Gastrocnemius medialis (tissue), 4 donors: ENCODE results near the gene VWA8. TPM values are rescaled to one million over a fixed set of nuclear protein-coding genes. Genes with fewer than 3 reads are reported as not detected.

ENCODE experiments used
- ATAC-seq, 2 donors: fragments of 150-250 bp; one replicate each; pipeline ENCODE4 v1.9.1; 2016
- DNase-seq, 2 donors: peaks; one replicate each; pipeline ENCODE4 v3.0.0-alpha.2; 2019
- H3K27ac ChIP-seq, 4 donors: fragments of 200-600 bp; sonication (generic); 1 replicate in 1 of 4; 2 replicates in 3 of 4; pipeline ENCODE4 v1.5.1; 2016 to 2018; ENCODE audit warnings: mild to moderate bottlenecking in 2 of 4, moderate library complexity in 1 of 4
- H3K27me3 ChIP-seq, 3 donors: fragments of 200-600 bp; sonication (generic) in 2 of 3; 1 replicate in 1 of 3; 2 replicates in 2 of 3; pipeline versions ENCODE4 v1.5.1 to v1.6.0; 2016 to 2019; ENCODE audit warnings: mild to moderate bottlenecking in 1 of 3, moderate library complexity in 1 of 3
- H3K36me3 ChIP-seq, 2 donors: fragments of 200-600 bp; sonication (generic) in 1 of 2; one replicate each; pipeline ENCODE4 v1.5.1; 2017 to 2018
- H3K4me1 ChIP-seq, 2 donors: fragments of 200-600 bp; sonication (generic) in 1 of 2; one replicate each; pipeline ENCODE4 v1.5.1; 2016 to 2017; ENCODE audit warnings: mild to moderate bottlenecking in 2 of 2
- H3K4me3 ChIP-seq, 4 donors: fragments of 200-600 bp; sonication (generic) in 3 of 4; 1 replicate in 1 of 4; 2 replicates in 3 of 4; pipeline ENCODE4 v1.5.1; 2016 to 2019; ENCODE audit warnings: mild to moderate bottlenecking in 2 of 4
- H3K9me3 ChIP-seq, 3 donors: fragments of 200-600 bp; sonication (generic) in 2 of 3; 1 replicate in 1 of 3; 2 replicates in 2 of 3; pipeline ENCODE4 v1.5.1; 2016 to 2019
- POLR2A ChIP-seq, 2 donors: fragments of 450-650 bp; IDR thresholded peaks; one replicate each; pipeline ENCODE4 v1.6.1; 2017; ENCODE audit warnings: antibody characterized with exemption in 2 of 2, mild to moderate bottlenecking in 2 of 2, moderate library complexity in 2 of 2
- in situ Hi-C, 4 donors: fragments of 200-750 bp; cut with MboI; loops; one replicate each; pipeline versions ENCODE4 v1.15.0 to v1.8.0; 2017; ENCODE audit warnings: low sequenced_read_pairs in 4 of 4
- intact Hi-C: fragments of 100-400 bp; cut with DNase I; formaldehyde crosslinking; loops from one replicate; pipeline ENCODE4 v1.15.1; 2023; ENCODE audit warnings: low total_unique reads
- total RNA-seq, 4 donors: library from RNA; depleted of rRNA; stranded (reverse); fragments of >200 nt; gene quantifications; one replicate each; pipeline versions ENCODE4 v1.1.0 to v1.2.3, GENCODE V29; 2016
- TF ChIP-seq, protein P1 (sequence below), 5 experiments: fragments of 450-650 bp in 3 of 5; fragments of 200-600 bp in 2 of 5; sonication (generic) in 2 of 5; IDR thresholded peaks in 4 of 5; conservative IDR thresholded peaks in 1 of 5; 1 replicate in 4 of 5; 2 replicates in 1 of 5; pipeline ENCODE4 v1.5.1; 2016 to 2019; ENCODE audit warnings: antibody characterized with exemption in 5 of 5, mild to moderate bottlenecking in 3 of 5, moderate library complexity in 3 of 5

VWA8 gene
- total RNA-seq, 4 donors from 2014 or later, result 24.7 to 37.9 (median 29.7) TPM

DNA sequence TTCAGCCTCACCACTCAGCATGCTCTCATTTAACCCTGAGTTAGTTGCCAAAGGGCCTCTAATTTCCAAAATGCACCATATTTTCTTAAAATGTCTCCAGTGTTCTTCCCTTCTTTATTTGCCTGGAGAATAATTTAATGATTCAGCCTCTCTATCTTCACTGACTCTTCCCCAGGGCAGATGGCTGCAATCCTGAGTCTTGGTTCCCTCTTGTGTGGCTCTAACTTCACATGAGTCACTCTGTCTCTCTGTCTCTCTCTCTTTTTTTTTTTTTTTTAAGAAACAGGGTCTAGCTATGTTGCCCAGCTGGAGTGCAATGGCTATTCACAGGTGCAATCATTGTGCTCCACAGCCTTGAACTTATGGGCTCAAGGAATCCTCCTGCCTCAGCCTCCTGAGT, 251.4 kb downstream of the VWA8 start:
- intact Hi-C loops, result loop anchor here (5.0 kb wide), 1 partner anchor 42 kb away; no protein-coding TSS in a partner anchor
- Histone ChIP-seq H3K4me1 (peaks cover 57 to 59% of the 10 kb centered on the region in 2 donors), H3K36me3 (no peaks in the 10 kb centered on the region), H3K27ac (peak overlapping the region in 1 of 4 donors; percentile 18), H3K27me3 (no peaks in the 10 kb centered on the region), H3K9me3 (no peaks in the 10 kb centered on the region), H3K4me3 (no peak overlapping the region)
- DNase-seq (no peak), ATAC-seq (no peak)
- in situ Hi-C loops, result no loop called here
- TF ChIP-seq, protein P1, sequence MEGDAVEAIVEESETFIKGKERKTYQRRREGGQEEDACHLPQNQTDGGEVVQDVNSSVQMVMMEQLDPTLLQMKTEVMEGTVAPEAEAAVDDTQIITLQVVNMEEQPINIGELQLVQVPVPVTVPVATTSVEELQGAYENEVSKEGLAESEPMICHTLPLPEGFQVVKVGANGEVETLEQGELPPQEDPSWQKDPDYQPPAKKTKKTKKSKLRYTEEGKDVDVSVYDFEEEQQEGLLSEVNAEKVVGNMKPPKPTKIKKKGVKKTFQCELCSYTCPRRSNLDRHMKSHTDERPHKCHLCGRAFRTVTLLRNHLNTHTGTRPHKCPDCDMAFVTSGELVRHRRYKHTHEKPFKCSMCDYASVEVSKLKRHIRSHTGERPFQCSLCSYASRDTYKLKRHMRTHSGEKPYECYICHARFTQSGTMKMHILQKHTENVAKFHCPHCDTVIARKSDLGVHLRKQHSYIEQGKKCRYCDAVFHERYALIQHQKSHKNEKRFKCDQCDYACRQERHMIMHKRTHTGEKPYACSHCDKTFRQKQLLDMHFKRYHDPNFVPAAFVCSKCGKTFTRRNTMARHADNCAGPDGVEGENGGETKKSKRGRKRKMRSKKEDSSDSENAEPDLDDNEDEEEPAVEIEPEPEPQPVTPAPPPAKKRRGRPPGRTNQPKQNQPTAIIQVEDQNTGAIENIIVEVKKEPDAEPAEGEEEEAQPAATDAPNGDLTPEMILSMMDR (IDR thresholded peaks at IDR 0.05 in 4 of 5, conservative IDR thresholded peaks at IDR 0.05 in 1 of 5), result no peak
- TF ChIP-seq POLR2A (IDR thresholded peaks at IDR 0.05), result no peak

GRCh38 chr13:41708713-41709112, 252.2 kb downstream of the VWA8 start:
- ATAC-seq (peak; percentile 21 to 38), DNase-seq (peak in 1 of 2 donors; percentile 19)
- no peak overlapping the region for H3K4me3 ChIP-seq
- intact Hi-C loops (loop anchor here (5.0 kb wide), 1 partner anchor 41 kb away; no protein-coding TSS in a partner anchor), in situ Hi-C loops (no loop called here)
- H3K27me3 ChIP-seq, result no peaks in the 10 kb centered on the region
- H3K4me1 ChIP-seq, result peaks cover 52 to 54% of the 10 kb centered on the region in 2 donors
- H3K36me3 ChIP-seq, result no peaks in the 10 kb centered on the region
- peak overlapping the region in 3 of 4 donors; percentile 9 to 83 (median 18) for H3K27ac ChIP-seq
- H3K9me3 ChIP-seq, result no peaks in the 10 kb centered on the region
- no peak for TF ChIP-seq POLR2A (IDR thresholded peaks at IDR 0.05)
- TF ChIP-seq, protein P1 (IDR thresholded peaks at IDR 0.05 in 4 of 5, conservative IDR thresholded peaks at IDR 0.05 in 1 of 5), result no peak

GRCh38 chr13:41707194-41707821, 253.6 kb downstream of the VWA8 start:
- intact Hi-C loops, result loop anchor here (5.0 kb wide), 1 partner anchor 40 kb away; no protein-coding TSS in a partner anchor
- no peak for TF ChIP-seq POLR2A (IDR thresholded peaks at IDR 0.05)
- TF ChIP-seq, protein P1 (IDR thresholded peaks at IDR 0.05 in 4 of 5, conservative IDR thresholded peaks at IDR 0.05 in 1 of 5), result no peak
- H3K27ac ChIP-seq, result peak overlapping the region; percentile 64 to 83 (median 76)

GRCh38 chr13:41706152-41706551, 254.8 kb downstream of the VWA8 start:
- no peak for DNase-seq
- intact Hi-C loops (loop anchor here (5.0 kb wide), 1 partner anchor 39 kb away; no protein-coding TSS in a partner anchor), in situ Hi-C loops (no loop called here)
- H3K4me3 ChIP-seq, result no peak overlapping the region
- H3K27ac ChIP-seq, result peak overlapping the region; percentile 64 to 83 (median 76)
- no peaks in the 10 kb centered on the region for H3K36me3 ChIP-seq
- peaks cover 50 to 52% of the 10 kb centered on the region in 2 donors for H3K4me1 ChIP-seq
- no peak for TF ChIP-seq POLR2A (IDR thresholded peaks at IDR 0.05)
- TF ChIP-seq, protein P1 (IDR thresholded peaks at IDR 0.05 in 4 of 5, conservative IDR thresholded peaks at IDR 0.05 in 1 of 5), result no peak
- peak; percentile 90 to 95 for ATAC-seq
- no peaks in the 10 kb centered on the region for H3K9me3 ChIP-seq
- no peaks in the 10 kb centered on the region for H3K27me3 ChIP-seq

More at GRCh38 chr13:41707194-41707821, 253.6 kb downstream of the VWA8 start:
- Histone ChIP-seq H3K27me3 (no peaks in the 10 kb centered on the region), H3K36me3 (no peaks in the 10 kb centered on the region), H3K9me3 (no peaks in the 10 kb centered on the region), H3K4me1 (peaks cover 42 to 43% of the 10 kb centered on the region in 2 donors), H3K4me3 (no peak overlapping the region)
- ATAC-seq, result peak in 1 of 2 donors; percentile 56
- DNase-seq, result no peak
- in situ Hi-C loops, result no loop called here
